HG03342 (cell line): ENCODE data around the gene MEIOSIN.

Experiments
- ATAC-seq: cut with Tn5 transposase; IDR thresholded peaks from one replicate; pipeline ENCODE4 v1.9.1; 2021; ENCODE audit warnings: mild to moderate bottlenecking, moderate library complexity; ENCODE audit not compliant: unreplicated experiment

The MEIOSIN gene

DNA sequence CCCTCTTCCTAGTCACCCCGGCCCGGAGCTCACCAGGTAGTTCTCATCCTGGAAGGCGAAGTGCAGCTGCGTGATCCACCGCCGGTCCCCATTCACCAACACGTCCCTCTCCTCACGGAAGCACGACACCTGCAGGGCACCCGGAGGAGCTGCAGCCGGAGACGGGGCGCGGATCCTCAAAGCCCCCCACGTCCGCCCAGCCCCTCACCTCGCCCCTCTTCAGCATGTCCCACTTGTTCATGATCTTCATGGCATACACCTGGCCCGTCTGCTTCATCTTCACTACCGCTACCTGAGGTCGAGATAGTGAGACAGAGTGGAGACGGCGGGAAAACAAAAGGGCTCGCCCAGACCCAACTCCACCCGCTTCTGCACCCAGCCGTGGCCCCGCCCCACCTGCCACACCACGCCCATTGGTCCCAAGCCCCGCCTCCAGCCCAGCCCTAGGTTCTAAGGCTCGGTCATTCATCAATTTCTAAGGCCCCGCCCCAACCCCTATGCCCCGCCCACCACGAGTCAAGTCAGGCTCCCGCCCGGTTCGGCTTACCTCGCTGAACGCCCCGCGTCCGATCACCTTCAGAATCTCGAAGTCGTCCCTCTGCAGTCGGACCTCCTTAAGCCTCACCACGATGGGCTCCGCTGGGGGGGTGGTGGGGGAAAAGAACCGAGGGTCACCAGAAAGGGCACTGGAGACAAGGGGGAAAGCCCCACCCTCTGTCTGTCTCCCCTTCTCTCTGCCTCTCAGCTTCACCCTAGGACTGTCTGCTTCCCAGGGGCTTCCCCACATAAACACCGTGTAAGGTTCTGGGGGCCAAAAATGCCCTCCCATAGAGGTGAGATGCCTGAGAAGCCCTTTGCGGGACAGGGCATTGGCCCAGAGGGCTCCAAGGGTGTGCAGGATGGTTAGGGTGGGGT, 46.2 kb downstream of the MEIOSIN start:
- ATAC-seq = peak; percentile 78

DNA sequence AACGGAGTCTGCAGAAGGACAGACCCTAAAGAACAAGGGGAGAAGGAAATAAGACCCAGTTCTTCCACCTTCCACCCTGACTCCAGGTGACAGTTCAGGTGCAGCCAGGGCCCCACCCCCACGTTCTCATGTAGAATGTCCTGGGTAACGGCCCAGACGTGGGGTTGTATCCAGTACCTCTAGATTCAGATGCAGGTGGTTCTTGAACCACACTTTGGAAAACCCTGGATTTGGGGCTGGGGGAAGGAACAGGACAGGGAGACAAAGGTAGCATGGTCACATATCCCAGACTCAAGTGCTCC, 46.9 kb downstream of the MEIOSIN start:
- no peak for ATAC-seq

GRCh38 chr19:45780448-45781213, 47.4 kb downstream of the MEIOSIN start:
- ATAC-seq = no peak

DNA sequence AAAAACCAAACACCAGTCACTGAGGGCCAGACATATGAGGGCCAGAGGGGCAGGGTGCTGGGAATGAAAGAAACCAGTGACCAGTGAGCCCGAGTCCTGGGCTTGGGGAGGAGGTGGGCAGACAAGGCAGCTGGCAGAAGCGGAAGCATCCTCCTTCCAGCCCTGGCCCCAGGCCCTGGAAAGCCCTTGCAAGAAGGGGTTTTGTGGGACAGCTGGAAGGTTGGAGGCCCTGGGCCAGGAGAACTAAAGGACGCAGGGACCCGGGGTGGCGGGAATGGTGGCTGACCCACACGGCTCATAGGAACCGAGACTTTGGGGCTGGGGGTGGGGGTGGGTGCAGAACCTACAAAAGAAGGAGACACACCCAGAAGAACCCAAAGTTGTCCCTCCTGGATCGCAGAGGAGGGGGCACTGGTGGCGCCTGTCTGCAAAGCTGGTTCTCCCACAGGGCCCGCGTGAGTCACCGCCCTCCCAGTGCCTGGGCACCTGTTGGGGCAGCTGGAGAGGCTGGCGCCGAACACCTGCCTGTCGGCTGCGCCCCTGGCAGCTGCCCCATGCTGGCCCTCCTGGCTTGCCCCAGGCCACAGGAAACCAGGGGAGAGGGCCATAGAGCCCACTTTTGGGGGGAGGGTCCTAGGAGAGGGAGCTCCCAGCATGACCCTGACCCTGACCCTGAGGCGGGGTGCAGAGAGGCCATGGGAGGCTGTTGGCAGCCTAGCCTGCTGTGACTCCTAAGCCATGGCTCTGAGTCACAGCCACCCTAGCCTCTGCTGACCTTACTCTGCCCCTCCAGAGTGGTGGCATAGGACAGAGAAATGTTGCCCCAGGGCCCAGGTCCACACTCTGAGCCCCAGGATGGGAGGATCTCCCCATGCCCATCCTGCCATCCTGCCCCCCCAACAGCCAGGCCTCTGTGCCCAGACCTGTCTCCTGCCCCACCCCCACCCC, 48.2 kb downstream of the MEIOSIN start:
- ATAC-seq = no peak

DNA sequence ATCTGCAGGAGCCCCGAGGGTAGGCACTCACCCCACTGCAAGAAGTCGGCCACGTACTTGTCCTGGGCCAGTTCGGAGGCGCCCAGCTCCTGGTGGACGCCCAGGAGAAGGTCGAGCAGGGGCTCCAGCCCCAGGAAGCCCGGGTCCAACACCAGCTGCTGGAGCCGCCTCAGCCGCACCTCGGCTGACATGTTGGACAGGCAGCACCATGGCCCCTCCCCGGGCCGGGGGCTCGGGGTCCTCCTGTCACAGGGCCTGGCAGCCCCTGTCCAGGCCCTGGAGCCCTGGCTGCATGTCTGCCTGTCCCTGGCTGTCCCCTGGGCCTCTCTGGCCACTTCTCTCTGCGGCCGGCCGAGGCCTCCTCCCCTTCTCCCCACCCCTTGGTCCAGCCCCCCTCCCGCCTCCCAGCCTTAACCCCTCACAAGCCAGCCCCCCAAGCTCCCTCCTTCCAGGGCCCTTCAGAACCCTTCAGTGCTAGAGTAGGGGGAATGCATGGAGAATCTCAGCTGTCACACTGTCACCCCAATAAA, 49.0 kb downstream of the MEIOSIN start, which contains the start of gene DMPK:
Gene DMPK (minus strand): TSS at position 329 of the 530 bp plus-strand sequence. CDS start 138 bp downstream, at position 191.
- no peak for ATAC-seq

DNA sequence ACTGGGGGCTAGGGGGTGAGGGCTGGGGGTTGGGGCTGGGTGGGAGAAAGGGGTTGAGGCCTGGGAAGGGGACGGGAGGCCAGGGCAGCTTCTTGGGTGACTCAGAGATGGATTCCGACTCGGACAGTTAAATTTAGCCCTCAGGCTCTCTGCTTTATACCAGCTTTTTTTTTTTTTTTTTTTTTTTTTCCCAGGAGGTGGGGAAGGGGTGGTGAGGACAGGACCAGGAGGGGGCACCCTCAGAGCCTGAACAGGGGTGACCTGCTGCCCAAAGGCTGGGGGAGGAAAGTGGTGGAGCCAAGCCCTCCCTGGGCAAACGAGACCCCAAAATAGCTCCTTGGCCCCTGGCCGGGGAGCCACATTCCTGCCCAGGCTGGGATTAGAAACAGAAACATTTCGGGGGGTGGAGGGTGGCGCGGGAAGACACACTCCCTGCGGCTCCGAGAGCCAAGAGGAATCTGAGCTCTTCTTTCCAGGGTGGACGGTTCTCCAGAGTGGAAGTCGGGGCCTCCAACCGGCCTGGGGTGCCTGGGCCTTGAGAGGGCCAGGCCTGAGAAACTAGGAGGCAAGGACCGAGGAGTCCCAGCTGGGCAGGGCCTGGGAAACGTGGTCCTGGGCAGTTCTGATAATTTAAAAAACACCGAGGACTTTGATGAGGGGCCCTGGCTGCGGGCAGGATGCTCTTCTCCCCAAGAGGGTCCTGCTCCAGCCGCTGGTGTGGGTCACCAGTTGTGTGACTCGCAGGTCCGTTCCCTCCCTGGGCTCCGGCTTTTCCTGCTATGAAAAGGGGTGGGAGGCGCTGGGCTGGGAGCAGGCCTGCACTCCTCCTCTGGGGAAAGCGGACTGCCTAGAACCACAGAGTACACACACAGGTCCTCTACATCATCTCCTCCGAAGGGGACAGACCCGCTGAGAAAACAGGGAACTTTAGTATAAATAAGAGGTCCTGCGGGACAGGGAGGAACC, 49.9 kb downstream of the MEIOSIN start:
- no peak for ATAC-seq

- ATAC-seq = no peak
Measured at GRCh38 chr19:45784096-45784495, 50.9 kb downstream of the MEIOSIN start.

DNA sequence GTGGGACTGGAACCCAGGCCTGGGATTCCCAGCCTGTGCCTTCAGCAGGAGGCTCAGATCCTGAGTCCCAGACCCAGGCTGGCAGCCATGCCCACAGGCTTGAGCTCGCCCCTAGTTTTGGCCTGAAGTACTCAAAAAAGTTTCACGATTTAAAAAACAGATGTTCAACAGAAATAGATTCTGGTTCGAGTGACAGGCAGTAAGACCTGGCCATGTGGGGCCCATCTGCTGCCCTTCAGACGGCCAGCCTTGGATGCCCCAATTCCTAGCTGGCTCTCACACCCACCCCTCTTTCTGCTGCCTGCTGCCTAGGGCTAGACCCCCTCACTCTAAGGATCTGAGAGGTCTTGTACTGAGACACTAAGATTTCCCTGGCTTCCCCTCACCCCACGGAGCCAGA, 51.9 kb downstream of the MEIOSIN start:
- ATAC-seq = no peak

- no peak for ATAC-seq
Measured at GRCh38 chr19:45785781-45786532, 52.7 kb downstream of the MEIOSIN start.

- ATAC-seq = no peak
Measured at GRCh38 chr19:45786533-45786894, 53.3 kb downstream of the MEIOSIN start.

DNA sequence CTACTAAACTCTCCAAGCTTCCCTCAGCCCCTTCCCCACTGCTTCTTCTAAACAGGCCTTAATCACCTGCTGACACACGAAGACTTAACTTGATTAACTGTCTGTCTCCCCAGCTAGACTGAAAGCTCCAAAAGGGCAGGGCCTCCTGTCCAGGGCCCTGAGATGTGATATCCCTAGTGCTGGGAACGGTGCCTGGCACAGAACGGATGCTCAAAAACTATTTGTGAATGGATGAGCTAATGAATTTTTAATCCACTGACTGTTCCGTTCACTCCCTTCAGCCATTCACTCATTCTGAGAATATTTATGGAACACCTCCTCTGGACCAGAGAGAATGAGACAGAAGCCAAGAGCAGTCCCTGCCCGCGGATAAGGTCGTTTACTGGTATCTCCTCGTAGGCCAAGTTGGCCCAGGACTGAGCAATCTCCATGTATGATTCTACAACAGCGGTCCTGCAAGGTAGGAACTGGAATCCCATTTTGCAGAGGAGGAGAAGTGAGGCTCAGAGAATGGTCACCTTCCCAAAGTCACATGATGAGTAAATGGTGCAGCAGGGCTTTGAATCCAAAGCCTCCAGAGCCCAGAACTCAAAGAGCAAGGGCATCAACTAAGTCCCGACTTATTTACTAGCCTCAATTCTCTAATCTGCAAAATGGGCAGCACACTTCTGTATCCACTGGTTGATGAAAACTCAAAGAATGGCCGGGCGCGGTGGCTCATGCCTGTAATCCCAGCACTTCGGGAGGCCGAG, 56.0 kb downstream of the MEIOSIN start:
- ATAC-seq = no peak

- no peak for ATAC-seq
Measured at GRCh38 chr19:45790942-45791341, 57.7 kb downstream of the MEIOSIN start.

DNA sequence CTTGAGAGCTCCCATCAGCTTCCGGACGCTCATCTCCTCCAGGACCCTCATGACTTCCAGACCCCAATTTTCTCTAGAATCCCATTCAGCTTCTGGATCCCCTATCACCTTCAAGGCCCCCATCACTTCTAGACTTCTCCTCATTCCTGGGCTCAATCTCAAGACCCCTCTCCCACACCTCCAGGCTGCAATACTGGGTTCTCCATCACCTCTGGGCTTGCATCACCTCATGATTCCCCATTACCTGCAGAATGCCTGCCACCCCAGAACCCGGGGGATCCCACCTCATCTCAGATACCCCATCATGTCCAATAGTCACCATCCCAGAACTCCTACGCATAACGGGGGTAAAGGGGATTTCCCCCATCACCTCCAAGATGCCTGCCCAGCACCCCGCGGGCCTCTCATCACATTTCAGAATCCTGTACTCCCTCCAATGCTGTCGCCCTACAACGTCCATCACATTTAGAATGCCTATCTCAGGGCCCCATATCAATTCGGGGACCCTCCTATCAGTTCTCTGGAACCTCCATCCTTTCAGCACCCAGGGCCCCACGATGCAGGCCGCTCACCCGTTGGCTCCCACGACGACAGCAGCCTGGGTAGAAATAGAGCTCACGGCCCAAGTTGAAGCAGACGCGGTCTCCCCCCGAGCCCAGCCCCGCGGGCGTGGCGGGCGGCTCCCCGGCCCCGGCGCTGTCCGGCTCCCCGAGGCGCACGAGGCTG, 58.7 kb downstream of the MEIOSIN start:
- peak; percentile 10 for ATAC-seq

DNA sequence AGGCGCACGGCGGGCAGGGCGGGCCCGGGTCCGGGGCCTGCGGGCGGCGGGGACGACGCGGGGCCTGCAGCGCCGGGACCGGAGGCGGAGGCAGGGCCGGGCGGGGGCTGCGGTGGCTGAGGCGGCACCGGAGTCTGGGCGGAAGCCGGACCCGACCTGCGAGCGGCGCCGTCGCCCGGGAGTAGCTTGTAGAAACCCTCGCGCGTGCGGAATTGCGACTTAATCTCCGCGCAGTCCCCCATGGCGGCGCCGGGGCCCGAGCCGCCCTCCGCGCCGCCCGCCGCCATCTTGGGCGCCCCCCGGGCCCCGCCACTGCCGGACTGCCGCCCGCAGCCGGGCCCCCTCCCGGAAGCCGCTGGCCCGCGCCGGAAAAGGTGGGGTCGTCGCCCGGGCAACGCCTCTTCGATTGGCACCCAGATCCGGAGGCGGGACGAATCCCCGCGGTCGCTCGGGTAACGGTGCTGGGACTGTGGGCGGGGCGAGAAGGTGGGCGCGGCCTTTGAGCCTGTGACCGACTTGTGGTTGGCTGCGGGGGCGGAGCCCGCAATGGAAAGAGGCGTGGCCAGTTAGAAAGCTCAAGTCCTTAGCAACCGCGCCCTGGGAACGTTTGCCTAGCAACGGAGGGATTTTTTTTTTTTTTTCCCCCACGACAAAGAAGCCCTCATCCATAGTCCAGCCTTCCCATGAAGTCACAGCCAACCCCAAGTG, 59.4 kb downstream of the MEIOSIN start, which contains the start of gene DMWD:
Gene DMWD (minus strand): TSS at position 376 of the 708 bp plus-strand sequence. CDS start 89 bp downstream, at position 287.
- peak; percentile 87 for ATAC-seq

GRCh38 chr19:45793178-45793564, 59.9 kb downstream of the MEIOSIN start:
- no peak for ATAC-seq

DNA sequence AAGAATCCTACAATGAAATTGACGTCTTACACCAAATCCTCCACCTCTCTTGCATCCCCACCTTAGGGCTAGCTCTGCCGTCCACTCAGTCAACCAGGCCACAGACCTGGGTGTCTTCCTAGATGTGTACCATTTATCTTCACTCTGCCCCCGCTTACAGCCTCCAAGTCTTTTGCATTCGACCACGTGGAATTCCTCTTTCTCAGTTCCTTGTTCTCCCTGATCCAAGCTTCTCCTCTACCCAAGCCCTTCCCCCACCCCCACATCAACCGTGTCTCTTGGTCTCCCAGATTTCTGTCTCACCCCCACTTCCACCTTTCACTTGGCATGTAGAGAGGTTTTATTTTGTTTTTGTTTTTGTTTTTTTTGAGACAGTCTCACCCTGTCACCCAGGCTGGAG, 60.6 kb downstream of the MEIOSIN start:
- no peak for ATAC-seq

DNA sequence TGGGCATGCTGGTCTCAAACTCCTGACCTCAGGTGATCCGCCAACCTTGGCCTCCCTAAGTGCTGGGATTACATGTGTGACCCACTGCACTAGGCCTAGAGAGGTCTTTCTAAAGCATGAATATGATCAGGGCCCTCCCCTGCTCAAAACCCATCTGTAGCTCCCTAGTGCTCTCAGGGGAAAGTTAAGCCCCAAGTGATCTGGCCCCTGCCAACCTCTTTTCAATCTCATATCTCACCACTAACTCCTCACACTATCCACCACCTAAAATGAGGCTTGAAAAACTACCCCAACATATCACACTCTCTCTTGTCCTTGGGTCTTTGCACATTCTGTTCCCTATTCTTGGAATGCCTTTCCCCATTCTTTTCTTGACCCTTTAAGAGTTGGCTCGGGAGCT, 61.4 kb downstream of the MEIOSIN start:
- ATAC-seq = no peak
